ENCODE results near the gene NELFCD.

GRCh38 chr20:59017493-59018231 lies 36.6 kb downstream of the NELFCD start:
- TF ChIP-seq CTCF (conservative IDR thresholded peaks at IDR 0.05; ENCODE audit: low read depth, low read length) (no peak), EZH2 (IDR thresholded peaks at IDR 0.05; ENCODE audit: low read length, unreplicated experiment) (no peak)

Data from PC-3 (cell line).